Ishikawa (cell line): ENCODE measurements around the gene SLC8A1.

ENCODE experiments used
- MAX ChIP-seq: IDR thresholded peaks from 2 replicates; pipeline ENCODE4 v1.6.1; 2012
- RAD21 ChIP-seq: IDR thresholded peaks from 2 replicates; pipeline ENCODE4 v1.6.1; 2012; ENCODE audit warnings: low read depth

- TF ChIP-seq MAX (no peak), RAD21 (no peak)
Measured at GRCh38 chr2:40404517-40404916, 47.4 kb downstream of the SLC8A1 start.
